ENCODE measurements around the gene CENPP.

DNA sequence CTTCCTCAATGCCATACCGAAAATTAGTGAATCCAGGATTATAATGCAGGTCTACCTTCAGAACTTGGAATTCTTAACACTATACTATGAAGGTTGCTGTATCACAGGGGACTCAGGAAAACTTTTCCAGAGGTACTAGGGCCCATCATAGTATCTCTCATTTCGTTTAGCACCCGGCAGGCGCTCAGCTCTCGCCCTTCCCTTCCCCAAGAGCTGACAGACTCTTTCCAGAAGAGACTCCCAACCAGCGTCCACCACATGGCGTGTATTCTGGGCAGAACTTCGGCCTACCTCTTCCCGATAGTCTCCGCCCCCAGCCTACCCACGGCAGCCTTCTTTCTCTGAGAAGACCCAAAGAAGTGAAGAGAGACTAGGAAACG, 874 bp upstream of the CENPP start:
- TF ChIP-seq CTCF (IDR thresholded peaks at IDR 0.05; ENCODE audit: insufficient read depth, low read depth, low read length) (no peak), EZH2 (IDR thresholded peaks at IDR 0.05; ENCODE audit: insufficient read depth, low read length) (no peak)

All from astrocyte (in vitro differentiated cells and primary cell).